Measurements from ENCODE around the gene DYNC1LI2. TPM values are rescaled to one million over a fixed set of nuclear protein-coding genes. Genes with fewer than 3 reads are reported as not detected.
A peak's percentile ranks its signal among the peaks of the same experiment; 100 is the strongest.

DYNC1LI2 gene
- total and polyA plus RNA-seq, 2 of the 8 experiments (the other 6 are each of a cell fraction or from before 2014, with no cell fraction given), result 35.0 to 70.8 TPM

DNA sequence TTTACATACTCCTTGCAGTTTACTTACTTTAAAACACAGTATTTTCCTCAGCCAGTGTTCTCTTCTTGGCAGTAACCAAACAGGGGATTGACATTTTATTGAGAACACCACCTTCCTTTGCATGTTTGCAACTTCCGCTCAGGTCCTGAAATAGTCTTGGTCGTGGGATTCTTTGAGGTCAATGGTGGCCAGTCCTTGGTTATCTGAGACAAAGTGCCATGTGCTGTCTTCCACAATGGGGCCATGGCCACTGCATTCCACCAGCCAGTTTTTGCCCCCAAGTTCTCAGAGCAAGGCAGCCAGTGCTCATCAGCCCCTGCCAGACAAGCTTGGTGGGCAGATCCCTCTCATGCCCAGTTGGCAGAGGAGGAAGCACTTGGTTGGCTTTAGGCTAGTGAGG is 77.7 kb downstream of the DYNC1LI2 start:
- H2BK5ac ChIP-seq (ENCODE audit: low read depth, low read length), result no peak overlapping the region
- TF ChIP-seq RBBP5 (IDR thresholded peaks at IDR 0.05; ENCODE audit: borderline replicate concordance, low read depth, low read length) (no peak), RXRA (IDR thresholded peaks at IDR 0.05; ENCODE audit: insufficient read depth, low read depth, low read length) (no peak), JUN (IDR thresholded peaks at IDR 0.05; ENCODE audit: low read depth, low read length) (no peak), BRCA1 (IDR thresholded peaks at IDR 0.05; ENCODE audit: low read depth, low read length) (no peak)

More for the DNA sequence above, 77.7 kb downstream of the DYNC1LI2 start:
- Histone ChIP-seq H2BK120ac (replicated peaks; ENCODE audit: low read depth, low read length) (no peak overlapping the region), H2BK12ac (ENCODE audit: low read depth, low read length) (no peak overlapping the region), H3K56ac (replicated peaks; ENCODE audit: insufficient read length, low read depth, low read length) (no peak overlapping the region), H2AK5ac (ENCODE audit: low read depth, low read length) (no peak overlapping the region), H2BK20ac (ENCODE audit: low read length) (no peak overlapping the region), H3K4me3 (ENCODE audit: extremely low read depth in 1 of 4, insufficient read depth in 2 of 4, low read depth in 3 of 4, low read length in 4 of 4) (no peak overlapping the region), H3K79me2 (ENCODE audit: control insufficient read depth in 1 of 2, insufficient read depth in 2 of 2, low read length in 2 of 2) (peaks cover 0 to 34% of the 10 kb centered on the region in 2 experiments; a peak in 2 of 4 replicates), H4K91ac (replicated peaks; ENCODE audit: insufficient read length, low read length) (no peak overlapping the region), H2AFZ (ENCODE audit: low read length) (no peak overlapping the region), H3K79me1 (ENCODE audit: low read depth, low read length) (peaks cover 10% of the 10 kb centered on the region), H3K23me2 (ENCODE audit: low read depth, low read length) (no peaks in the 10 kb centered on the region), H3K4me1 (replicated peaks in 1 of 4; ENCODE audit: control insufficient read depth in 3 of 4, insufficient read depth in 4 of 4, low read length in 3 of 4) (0 out of 7 replicates have a peak, but pooled peaks cover 0 to 2% (median 0%) of the 10 kb centered on the region in 4 experiments), H3K9me3 (ENCODE audit: insufficient read depth in 2 of 2, low read depth in 1 of 2, low read length in 1 of 2) (no peaks in the 10 kb centered on the region), H4K20me1 (replicated peaks in 1 of 2; ENCODE audit: control insufficient read depth in 1 of 2, insufficient read depth in 2 of 2, low read length in 2 of 2) (peaks cover 0 to 3% of the 10 kb centered on the region in 2 experiments), H3K36me3 (ENCODE audit: control insufficient read depth in 2 of 4, insufficient read depth in 4 of 4, low read length in 3 of 4) (no peaks in the 10 kb centered on the region; a peak in 1 of 8 replicates), H3K27ac (ENCODE audit: low read depth, low read length) (0 out of 2 replicates have a peak overlapping the region, but pooled peaks have one; percentile 23), H3K18ac (ENCODE audit: extremely low read depth, low read length) (no peak overlapping the region), H3K23ac (ENCODE audit: insufficient read length) (no peak overlapping the region), H3K9ac (replicated peaks in 1 of 4; ENCODE audit: extremely low read depth in 1 of 4, low read depth in 3 of 4, low read length in 3 of 4) (no peak overlapping the region), H2BK15ac (ENCODE audit: low read length) (no peak overlapping the region), H3K4me2 (ENCODE audit: insufficient read depth in 1 of 2, low read depth in 2 of 2, low read length in 2 of 2) (no peak overlapping the region), H3K14ac (ENCODE audit: insufficient read length) (no peak overlapping the region), H3K27me3 (replicated peaks in 1 of 4; ENCODE audit: control insufficient read depth in 3 of 4, extremely low read depth in 1 of 4, insufficient read depth in 3 of 4, low read length in 3 of 4) (no peaks in the 10 kb centered on the region), H4K5ac (ENCODE audit: insufficient read length, low read depth, low read length) (no peak overlapping the region), H3K4ac (replicated peaks; ENCODE audit: insufficient read length, low read depth, low read length) (no peak overlapping the region), H4K8ac (ENCODE audit: extremely low read depth, insufficient read depth, low read length) (peak overlapping the region; percentile 69; the same call in 1 of the 2 replicates)
- FAIRE-seq, result no peak
- 86% methylated on average over 2 of the region's 2 CpGs; no CpG with 5 or more reads in 1 of the 2 experiments for WGBS, 2 experiments (ENCODE audit: extremely low coverage in 1 of 2, insufficient coverage in 1 of 2, insufficient read length in 1 of 2, insufficient replicate concordance in 2 of 2, low coverage in 1 of 2, low lambda C conversion rate in 2 of 2, missing lambda C conversion rate in 1 of 2)
- ChIA-PET CTCF (ENCODE audit: partially characterized antibody) (interaction anchor here (1.2 to 2.1 kb wide), 2 partner anchors 11 to 23 kb away, joined by 3 to 7 read pairs; no protein-coding TSS in a partner anchor), POLR2A (ENCODE audit: partially characterized antibody) (interaction anchor here (1.6 kb wide), 1 partner anchor 11 kb away, joined by 5 read pairs; no protein-coding TSS in a partner anchor)
- DNase-seq (ENCODE audit: low read depth in 1 of 2, low spot score in 2 of 2), result no peak
